ENCODE data around the gene SHC2. TPM values are rescaled to one million over a fixed set of nuclear protein-coding genes. Genes with fewer than 3 reads are reported as not detected.

The SHC2 gene
- total RNA-seq, 1 experiment from 2014 or later: 16.6 TPM

DNA sequence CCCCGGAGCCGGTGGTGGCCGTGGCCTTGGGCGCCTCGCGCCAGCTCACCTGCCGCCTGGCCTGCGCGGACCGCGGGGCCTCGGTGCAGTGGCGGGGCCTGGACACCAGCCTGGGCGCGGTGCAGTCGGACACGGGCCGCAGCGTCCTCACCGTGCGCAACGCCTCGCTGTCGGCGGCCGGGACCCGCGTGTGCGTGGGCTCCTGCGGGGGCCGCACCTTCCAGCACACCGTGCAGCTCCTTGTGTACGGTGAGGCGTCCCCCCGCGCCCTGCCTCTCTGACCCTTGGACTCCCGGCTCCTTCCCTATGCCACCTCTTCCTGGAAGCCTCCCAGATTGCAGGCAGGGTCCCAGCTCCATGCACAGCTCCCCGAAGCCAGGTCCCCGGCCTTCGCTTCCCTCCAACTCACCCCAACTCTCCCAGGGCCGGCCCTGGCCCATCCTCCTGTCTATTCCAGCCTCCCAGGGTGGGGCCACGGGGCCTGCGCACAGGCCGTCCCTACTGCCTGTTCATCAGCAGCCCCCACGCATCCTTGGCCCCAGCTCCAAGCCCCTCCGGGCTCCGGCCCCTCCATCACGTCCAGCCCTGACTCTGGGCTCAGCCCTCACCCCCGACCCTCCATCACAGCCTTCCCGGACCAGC, 37.2 kb upstream of the SHC2 start:
- WGBS (ENCODE audit: extremely low coverage, insufficient read length, low lambda C conversion rate): no CpG with 5 or more reads among the region's 50 CpGs
- no peak overlapping the region for H2AFZ ChIP-seq (ENCODE audit: low read length)
- H3K9me3 ChIP-seq (ENCODE audit: control insufficient read depth, low read depth, low read length): no peaks in the 10 kb centered on the region
- H3K27ac Mint-ChIP-seq: no peak overlapping the region
- H3K27ac ChIP-seq (ENCODE audit: insufficient read length, low read depth, low read length): no peak overlapping the region
- H3K4me1 ChIP-seq (ENCODE audit: insufficient read depth, low read length): no peaks in the 10 kb centered on the region
- H2AK5ac ChIP-seq (ENCODE audit: insufficient read length, low read length): no peak overlapping the region
- no peak overlapping the region for H3K4ac ChIP-seq (ENCODE audit: low read depth, low read length)
- peak overlapping the region; percentile 48 for H3K4me2 ChIP-seq (ENCODE audit: insufficient read depth, insufficient read length, low read length)
- H3K4me1 Mint-ChIP-seq: peaks cover 3 to 18% of the 10 kb centered on the region in 2 experiments; a peak in 3 of 4 replicates
- H2BK12ac ChIP-seq (ENCODE audit: insufficient read length, low read depth, low read length): no peak overlapping the region
- DNase-seq: peak; percentile 38
- peaks cover 14% of the 10 kb centered on the region; the same call in 1 of the 2 replicates for H3K27me3 ChIP-seq (ENCODE audit: insufficient read depth, low read length)
- H3K23ac ChIP-seq (ENCODE audit: insufficient read length, low read depth, low read length): no peak overlapping the region
- H4K5ac ChIP-seq (ENCODE audit: insufficient read length, low read depth, low read length): no peak overlapping the region
- H3K9ac ChIP-seq (ENCODE audit: extremely low read depth, insufficient read length, low read length): no peak overlapping the region
- H3K14ac ChIP-seq (ENCODE audit: insufficient read depth, low read length): no peak overlapping the region
- H2BK15ac ChIP-seq (ENCODE audit: low read depth, low read length): no peak overlapping the region
- no peak overlapping the region for H2BK120ac ChIP-seq (ENCODE audit: low read depth, low read length, poor library complexity, severe bottlenecking)
- H3K18ac ChIP-seq (ENCODE audit: insufficient read length, low read depth, low read length): no peak overlapping the region
- no peak overlapping the region for H2BK5ac ChIP-seq (ENCODE audit: insufficient read length, low read length)
- H3K23me2 ChIP-seq (ENCODE audit: insufficient read length, low read depth, low read length, poor library complexity, severe bottlenecking): peaks cover 9% of the 10 kb centered on the region
- H3K36me3 Mint-ChIP-seq (ENCODE audit: insufficient read depth in 1 of 3, low read depth in 3 of 3): peaks cover 0 to 2% (median 0%) of the 10 kb centered on the region in 3 experiments; a peak in 2 of 7 replicates
- no peaks in the 10 kb centered on the region for H4K20me1 ChIP-seq (ENCODE audit: control insufficient read depth, insufficient read depth, insufficient read length)
- H3T11ph ChIP-seq (ENCODE audit: low read length): no peak overlapping the region
- H2BK20ac ChIP-seq (ENCODE audit: low read depth, low read length, poor library complexity, severe bottlenecking): no peak overlapping the region
- peak overlapping the region; percentile 32 to 77 for H3K4me3 Mint-ChIP-seq
- H3K79me1 ChIP-seq (ENCODE audit: insufficient read depth, low read depth, low read length, poor library complexity, severe bottlenecking): no peaks in the 10 kb centered on the region
- TF ChIP-seq, protein P1, sequence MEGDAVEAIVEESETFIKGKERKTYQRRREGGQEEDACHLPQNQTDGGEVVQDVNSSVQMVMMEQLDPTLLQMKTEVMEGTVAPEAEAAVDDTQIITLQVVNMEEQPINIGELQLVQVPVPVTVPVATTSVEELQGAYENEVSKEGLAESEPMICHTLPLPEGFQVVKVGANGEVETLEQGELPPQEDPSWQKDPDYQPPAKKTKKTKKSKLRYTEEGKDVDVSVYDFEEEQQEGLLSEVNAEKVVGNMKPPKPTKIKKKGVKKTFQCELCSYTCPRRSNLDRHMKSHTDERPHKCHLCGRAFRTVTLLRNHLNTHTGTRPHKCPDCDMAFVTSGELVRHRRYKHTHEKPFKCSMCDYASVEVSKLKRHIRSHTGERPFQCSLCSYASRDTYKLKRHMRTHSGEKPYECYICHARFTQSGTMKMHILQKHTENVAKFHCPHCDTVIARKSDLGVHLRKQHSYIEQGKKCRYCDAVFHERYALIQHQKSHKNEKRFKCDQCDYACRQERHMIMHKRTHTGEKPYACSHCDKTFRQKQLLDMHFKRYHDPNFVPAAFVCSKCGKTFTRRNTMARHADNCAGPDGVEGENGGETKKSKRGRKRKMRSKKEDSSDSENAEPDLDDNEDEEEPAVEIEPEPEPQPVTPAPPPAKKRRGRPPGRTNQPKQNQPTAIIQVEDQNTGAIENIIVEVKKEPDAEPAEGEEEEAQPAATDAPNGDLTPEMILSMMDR (conservative IDR thresholded peaks at IDR 0.05): no peak
- peaks cover 6 to 8% of the 10 kb centered on the region in 2 experiments for H3K9me3 Mint-ChIP-seq
- H3K27me3 Mint-ChIP-seq (ENCODE audit: low read depth): peaks cover 60% of the 10 kb centered on the region
- no peak overlapping the region for H4K8ac ChIP-seq (replicated peaks; ENCODE audit: insufficient read length, low read depth, low read length)
- H3K56ac ChIP-seq (ENCODE audit: insufficient read length, low read depth, low read length): no peak overlapping the region
- H4K91ac ChIP-seq (ENCODE audit: insufficient read length, low read depth, low read length): no peak overlapping the region
- no peaks in the 10 kb centered on the region for H3K79me2 ChIP-seq (ENCODE audit: insufficient read depth, low read length)
